GF-D8 (cell line): ENCODE data around the gene MGLL.

Source experiments
- DNase-seq: peaks from one replicate; lab custom pipeline; 2025; lab: John Stamatoyannopoulos, UW

The MGLL gene

GRCh38 chr3:127722091-127722784, 100.1 kb downstream of the MGLL start:
- no peak for DNase-seq

DNA sequence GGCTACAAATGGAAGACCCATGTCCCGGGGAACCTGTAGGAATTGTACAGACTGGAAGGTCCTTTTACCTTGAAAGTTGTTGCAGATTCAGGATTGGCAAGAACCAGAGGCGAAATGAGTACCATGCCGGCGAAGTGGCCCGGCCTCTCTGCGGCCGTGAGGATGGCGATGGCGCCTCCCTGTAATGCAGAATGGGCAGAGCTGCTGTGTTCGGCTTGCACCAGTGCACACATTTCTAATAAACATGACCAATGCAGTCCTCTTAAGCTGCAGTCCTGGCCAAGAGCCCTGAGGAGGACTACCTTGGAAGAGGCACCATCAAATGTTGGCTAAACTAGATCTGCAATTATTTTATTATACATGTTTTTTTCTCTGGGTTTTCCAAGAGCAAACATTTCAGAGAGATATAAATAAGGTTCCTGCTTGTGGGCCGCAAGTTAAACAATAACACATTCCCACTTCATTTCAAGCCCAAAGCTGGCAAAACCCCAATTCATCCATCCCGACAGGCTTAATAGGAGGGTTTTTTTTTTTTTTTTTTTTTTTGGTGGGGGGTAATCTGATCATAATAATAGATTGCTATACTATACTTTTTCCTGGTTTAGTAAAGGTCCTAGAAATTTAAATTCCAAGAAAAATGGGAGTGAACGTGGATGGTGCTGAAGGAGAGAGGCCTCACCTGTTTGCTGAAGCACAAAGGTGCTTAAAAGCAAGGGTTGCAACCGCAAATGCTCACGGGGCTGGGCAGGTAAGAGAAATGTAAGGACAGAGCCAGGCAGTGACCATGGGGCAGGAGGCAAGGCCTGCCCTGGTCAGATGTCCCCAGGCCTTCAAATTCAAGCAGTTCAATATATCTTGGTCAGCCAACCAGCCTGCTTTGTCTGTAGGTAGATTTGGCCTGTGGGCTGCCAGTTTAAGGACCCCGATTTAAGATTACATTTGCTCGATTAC, 101.1 kb downstream of the MGLL start:
- DNase-seq: no peak

DNA sequence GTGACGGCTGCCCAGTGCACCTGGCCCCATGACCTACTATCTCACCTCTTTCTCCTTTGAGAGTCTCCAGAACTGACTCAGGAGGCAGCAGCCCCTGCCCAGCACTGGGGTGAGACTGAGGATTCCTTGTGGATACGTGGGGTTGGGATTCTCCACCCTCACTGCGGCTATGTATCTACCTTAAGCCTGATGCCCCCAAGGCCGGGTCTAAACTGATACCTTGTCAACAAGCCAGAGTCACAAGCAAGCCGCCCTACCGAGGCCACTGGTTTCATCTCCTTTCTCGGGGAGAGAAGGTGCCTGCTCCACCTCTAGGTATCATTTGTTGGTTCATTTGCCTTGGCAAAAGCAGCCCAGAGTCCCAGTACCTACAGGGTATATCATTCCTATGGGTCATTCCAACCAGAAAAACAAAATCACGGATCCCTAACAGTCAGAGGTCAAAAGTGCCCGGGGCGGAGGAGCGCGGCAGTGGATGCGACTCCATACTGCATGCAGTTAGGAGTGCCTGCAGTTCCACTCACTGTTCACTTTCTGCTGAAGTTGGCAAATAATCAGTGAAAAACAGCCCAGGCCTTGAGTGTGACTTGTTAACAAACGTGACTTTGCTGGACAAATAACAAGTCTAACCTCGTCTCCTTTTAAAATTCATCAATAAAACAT, 102.0 kb downstream of the MGLL start:
- no peak for DNase-seq

- DNase-seq: no peak
Observed at GRCh38 chr3:127719369-127719768, 102.9 kb downstream of the MGLL start.

DNA sequence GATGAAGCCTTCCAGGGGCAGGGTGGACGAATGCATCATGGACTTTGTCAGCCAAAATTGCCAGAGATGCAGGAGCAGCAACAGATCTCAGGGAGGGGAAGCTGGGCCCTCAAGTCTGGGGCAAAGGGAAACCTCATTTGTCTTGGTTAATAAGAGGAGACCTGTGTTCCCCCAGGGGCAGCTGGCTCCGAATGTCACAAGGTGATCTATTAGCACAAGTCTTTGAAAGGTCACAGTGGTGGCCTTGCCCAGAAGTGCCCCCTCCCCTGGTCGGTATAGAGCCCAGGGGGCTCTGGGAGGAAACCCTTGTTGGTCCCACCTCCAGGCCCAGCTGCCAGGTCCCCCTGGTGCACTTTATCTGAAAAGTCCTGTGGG, 103.4 kb downstream of the MGLL start:
- no peak for DNase-seq

GRCh38 chr3:127718245-127718915, 103.9 kb downstream of the MGLL start:
- DNase-seq: no peak

DNA sequence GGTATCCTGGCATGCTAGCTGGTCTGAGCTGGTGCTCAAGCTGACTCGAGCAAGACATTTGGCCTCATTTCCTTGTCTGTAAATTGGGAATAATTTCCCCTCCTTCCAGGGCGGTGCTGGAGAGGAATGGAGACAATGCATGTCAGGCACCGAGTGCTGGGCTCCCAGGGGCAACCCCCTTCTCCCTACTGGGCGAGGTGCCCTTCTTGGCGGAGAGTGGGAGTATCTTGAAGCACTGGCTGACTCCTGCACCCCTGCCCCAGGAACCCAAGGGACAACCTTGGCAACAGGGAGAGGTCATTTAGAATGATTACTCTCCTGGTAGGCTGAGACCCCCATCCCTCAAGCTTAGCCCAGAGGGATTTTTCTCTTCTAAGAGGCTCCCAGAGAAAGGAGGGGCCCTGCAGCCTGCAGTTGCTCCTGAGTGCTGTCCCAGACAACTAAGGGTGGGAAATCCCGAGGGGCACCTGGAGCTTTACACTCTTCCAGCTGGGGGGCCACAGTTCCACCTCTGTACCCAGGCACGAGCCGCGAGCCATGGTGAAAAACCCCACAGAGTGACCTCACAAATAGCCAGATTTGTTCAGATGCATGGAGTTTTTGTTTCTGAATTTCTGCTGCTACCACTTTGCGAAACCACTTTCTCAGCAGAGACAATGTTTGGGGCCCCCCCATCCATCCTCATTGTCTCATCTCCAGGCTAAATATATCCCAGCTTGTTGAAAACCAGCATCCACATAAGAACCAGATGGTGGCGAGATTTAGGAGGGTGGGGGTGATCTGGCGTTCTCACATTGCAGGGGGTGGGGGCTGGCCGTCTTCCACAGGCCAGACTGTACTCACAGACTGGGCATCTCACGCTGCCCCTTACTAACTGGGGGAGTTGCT, 104.7 kb downstream of the MGLL start:
- no peak for DNase-seq

GRCh38 chr3:127716384-127716783, 105.9 kb downstream of the MGLL start:
- DNase-seq: no peak

GRCh38 chr3:127715532-127715931, 106.8 kb downstream of the MGLL start:
- DNase-seq: no peak

DNA sequence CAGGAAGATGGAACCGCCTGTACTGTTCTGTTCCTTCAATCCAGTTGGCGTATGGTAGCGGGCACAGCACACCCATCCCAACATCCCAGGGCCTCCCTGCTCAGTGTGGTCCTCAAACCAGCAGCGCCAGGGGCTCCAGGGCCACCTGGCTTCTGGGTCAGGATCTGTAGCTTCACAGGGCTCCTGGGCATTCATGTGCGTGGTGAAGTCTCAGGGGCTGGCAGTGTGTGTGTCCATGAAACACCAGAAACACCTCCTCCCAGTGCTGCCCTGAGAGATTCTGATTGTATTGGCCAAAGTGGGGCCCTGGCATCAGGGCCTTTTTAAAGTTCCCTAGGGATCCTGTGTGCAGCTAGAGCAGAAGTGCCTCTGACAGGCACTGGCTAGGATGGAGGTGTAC, 107.4 kb downstream of the MGLL start:
- no peak for DNase-seq

- DNase-seq: no peak
Observed at GRCh38 chr3:127714125-127714571, 108.2 kb downstream of the MGLL start.

DNA sequence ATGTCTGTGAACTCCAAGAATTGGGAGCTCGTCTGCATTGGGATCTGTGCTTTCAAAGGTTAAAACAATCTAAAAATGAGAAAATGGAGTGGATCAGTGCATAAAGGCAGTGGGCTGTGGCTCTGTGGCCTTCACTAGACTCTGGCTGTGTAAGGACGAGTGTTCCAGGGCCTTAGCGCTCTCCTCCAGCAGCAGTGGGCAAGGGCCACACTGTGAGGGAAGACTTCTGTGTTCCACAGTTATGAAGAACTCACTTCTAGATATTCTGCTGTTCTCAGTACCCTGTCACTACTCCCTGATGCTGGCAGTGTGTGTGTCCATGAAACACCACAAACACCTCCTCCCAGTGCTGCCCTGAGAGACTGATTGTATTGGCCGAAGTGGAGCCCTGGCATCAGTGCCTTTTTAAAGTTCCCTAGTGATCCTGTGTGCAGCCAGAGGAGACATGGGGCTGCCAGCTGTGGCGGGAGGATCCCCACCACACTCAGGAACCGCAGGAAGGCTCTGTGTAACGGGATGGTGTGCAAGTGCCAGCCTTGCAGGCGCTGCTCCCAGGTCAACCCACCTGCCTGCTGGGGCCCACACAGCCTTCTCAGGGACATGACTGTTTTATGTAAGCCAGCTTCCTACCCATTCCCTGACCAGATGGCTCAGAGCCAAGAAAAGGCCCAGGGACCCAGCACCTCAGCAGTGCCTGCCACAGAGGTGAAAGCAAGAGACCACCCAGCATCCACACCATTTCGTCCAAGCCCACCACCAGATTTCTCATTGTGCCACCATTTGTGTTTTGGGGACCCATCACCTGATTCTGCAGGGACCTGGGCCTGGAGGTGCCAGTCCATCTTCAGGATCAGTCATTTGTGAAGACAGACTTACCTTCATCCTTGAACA, 109.2 kb downstream of the MGLL start:
- DNase-seq: no peak

- no peak for DNase-seq
Observed at GRCh38 chr3:127712461-127712860, 109.9 kb downstream of the MGLL start.

GRCh38 chr3:127711896-127712295, 110.4 kb downstream of the MGLL start:
- no peak for DNase-seq

- DNase-seq: no peak
Observed at GRCh38 chr3:127711021-127711695, 111.2 kb downstream of the MGLL start.

DNA sequence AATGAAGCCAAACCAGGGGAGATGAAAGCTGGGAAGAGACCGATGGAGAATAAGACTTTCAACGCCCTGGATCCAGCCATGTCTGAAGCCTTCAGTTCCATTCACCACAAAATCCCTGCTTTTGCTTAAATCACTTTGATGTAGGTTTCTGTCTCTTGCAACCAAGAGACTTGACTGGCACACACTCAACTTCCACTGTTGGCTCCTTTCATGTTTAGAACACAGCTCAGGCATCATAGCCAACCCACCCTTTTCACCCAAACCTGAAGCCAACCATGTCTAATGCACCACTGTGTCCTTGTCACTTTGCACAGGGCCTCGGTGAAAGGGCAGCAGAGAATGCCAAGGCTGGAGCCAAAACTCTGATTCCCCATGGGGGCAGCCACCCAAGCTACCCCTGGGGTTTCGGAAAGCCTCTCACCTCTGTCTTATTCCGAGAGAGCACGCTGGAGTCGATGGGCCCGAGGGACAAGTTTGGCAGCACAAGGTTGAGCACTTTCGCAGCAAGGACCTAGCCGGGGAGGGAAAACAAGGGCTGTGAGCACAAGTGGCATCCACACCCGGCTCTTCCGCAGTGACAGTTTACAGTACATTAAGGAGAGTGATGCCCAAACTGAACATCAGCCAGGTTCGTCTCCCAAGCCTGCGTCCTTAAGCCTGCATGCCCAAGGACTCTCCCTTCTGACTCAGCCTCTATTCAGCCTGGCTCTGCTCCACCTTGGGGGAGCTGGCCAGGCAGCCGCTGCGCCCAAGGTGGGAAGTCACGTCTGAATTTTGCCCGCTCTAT, 112.0 kb downstream of the MGLL start:
- DNase-seq: no peak

- no peak for DNase-seq
Observed at GRCh38 chr3:127709320-127710060, 112.8 kb downstream of the MGLL start.

- no peak for DNase-seq
Observed at GRCh38 chr3:127708837-127709236, 113.5 kb downstream of the MGLL start.
